Cardiac fibroblast (primary cell): ENCODE data around the gene TEX55.
"Not testable (repeated sequence)": the region's sequence is repeated elsewhere in the genome, so short reads cannot be mapped to it uniquely, and the experiment has no call there.

Experiments used
- DNase-seq, 2 donors: peaks; one replicate each; pipeline versions ENCODE4 v3.0.0 to v3.0.0-alpha.2; 2010; ENCODE audit warnings: low read depth in 2 of 2
- H3K4me3 ChIP-seq, 2 donors: replicated peaks in 1 of 2; 1 replicate in 1 of 2; 2 replicates in 1 of 2; pipeline ENCODE4 v1.5.1; 2011; ENCODE audit warnings: low read depth in 2 of 2, low read length in 2 of 2, mild to moderate bottlenecking in 2 of 2, moderate library complexity in 1 of 2
- CTCF ChIP-seq: IDR thresholded peaks from one replicate; pipeline ENCODE4 v1.5.1; 2011; ENCODE audit warnings: low read depth, mild to moderate bottlenecking, low read length, inconsistent platforms

Gene TEX55

GRCh38 chr3:119160361-119160760, 14.4 kb downstream of the TEX55 start:
- no peak for DNase-seq
- H3K4me3 ChIP-seq = no peak overlapping the region
- TF ChIP-seq CTCF = no peak

DNA sequence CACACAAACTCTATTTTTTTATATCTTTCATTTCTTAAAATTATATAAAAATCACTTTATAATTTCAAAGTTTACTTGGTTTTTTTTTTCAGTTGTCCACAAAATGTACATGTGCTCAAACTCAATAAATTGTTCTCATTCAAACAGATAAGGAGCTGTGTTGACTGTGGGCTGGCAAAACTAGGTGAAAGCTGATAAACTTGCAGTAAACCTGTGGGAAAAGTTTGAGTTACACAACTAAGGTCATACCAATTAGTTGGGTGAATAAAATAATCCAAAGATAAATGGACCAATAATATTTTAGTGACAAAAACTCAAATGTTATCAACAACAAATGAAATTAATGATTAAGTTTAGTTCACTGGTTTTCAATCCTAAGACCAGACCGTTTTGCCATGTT, 14.8 kb downstream of the TEX55 start:
- no peak for TF ChIP-seq CTCF
- no peak overlapping the region for H3K4me3 ChIP-seq
- no peak for DNase-seq

- H3K4me3 ChIP-seq = no peak overlapping the region
- TF ChIP-seq CTCF = no peak
- DNase-seq = no peak
Observed at GRCh38 chr3:119161240-119161639, 15.3 kb downstream of the TEX55 start.

GRCh38 chr3:119164745-119165144, 18.8 kb downstream of the TEX55 start:
- not testable (repeated sequence) for DNase-seq

GRCh38 chr3:119170821-119171220, 24.9 kb downstream of the TEX55 start:
- DNase-seq = no peak
- no peak for TF ChIP-seq CTCF
- no peak overlapping the region for H3K4me3 ChIP-seq

More at GRCh38 chr3:119164745-119165144, 18.8 kb downstream of the TEX55 start:
- H3K4me3 ChIP-seq = not testable (repeated sequence)

DNA sequence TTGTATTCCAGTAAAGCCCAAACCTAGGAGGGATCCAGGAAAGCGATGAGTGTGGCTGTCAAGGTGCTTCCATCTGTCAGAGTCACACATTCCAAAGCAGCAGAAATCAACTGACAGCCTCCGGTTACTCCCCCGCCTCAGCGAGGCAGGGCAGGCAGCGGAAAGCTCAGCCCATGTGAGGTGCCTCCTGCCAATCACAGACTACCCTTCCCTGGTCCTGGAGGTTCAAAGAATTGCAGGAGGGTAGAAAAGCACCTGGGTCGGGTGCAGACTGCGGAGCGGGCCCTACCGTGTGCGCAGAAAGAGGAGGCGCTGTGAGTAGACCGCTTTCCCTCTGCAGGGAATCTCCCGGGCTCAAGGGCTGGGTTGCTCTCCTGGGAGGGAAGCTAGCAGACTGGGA, 27.4 kb downstream of the TEX55 start, which contains the start of gene UPK1B:
UPK1B (plus strand) TSS at position 274 of the 400 bp plus-strand sequence. CDS start 13,144 bp downstream, outside the sequence.
- no peak for DNase-seq
- no peak for TF ChIP-seq CTCF
- no peak within 1 kb of the TSS for H3K4me3 ChIP-seq

- TF ChIP-seq CTCF = no peak
- peak; percentile 49 to 89 for DNase-seq
- H3K4me3 ChIP-seq = no peak overlapping the region
Observed at GRCh38 chr3:119175872-119176756, 30.1 kb downstream of the TEX55 start.
